HepG2 (cell line): ENCODE measurements around the gene NAGS. TPM values are rescaled to one million over a fixed set of nuclear protein-coding genes. Genes with fewer than 3 reads are reported as not detected.
A peak's percentile ranks its signal among the peaks of the same experiment; 100 is the strongest.

Experiments
- CCAR2 ChIP-seq: fragments of 200-400 bp; formaldehyde crosslinking; optimal IDR thresholded peaks from 2 replicates; pipeline ENCODE3; 2018; ENCODE audit warnings: low read depth, mild to moderate bottlenecking, low read length, moderate library complexity
- HOXD1 ChIP-seq: sonication (generic); formaldehyde crosslinking; IDR thresholded peaks from 2 replicates; pipeline ENCODE4 v1.5.0; 2020; ENCODE audit warnings: missing genetic modification reagents
- PHF21A ChIP-seq: sonication (generic); formaldehyde crosslinking; IDR thresholded peaks from 2 replicates; pipeline ENCODE4 v1.5.0; 2020; ENCODE audit warnings: mild to moderate bottlenecking, missing genetic modification reagents
- RXRA ChIP-seq: sonication (generic); formaldehyde crosslinking; IDR thresholded peaks from 2 replicates; pipeline ENCODE4 v1.5.1; 2020; ENCODE audit warnings: missing genetic modification reagents
- ZNF124 ChIP-seq: sonication (generic); formaldehyde crosslinking; IDR thresholded peaks from 2 replicates; pipeline ENCODE4 v1.4.0; 2020; ENCODE audit warnings: missing genetic modification reagents
- ZNF205 ChIP-seq: IDR thresholded peaks from 2 replicates; pipeline ENCODE4 v1.6.1; 2018; ENCODE audit warnings: missing biosample characterization, missing genetic modification reagents
- ZNF230 ChIP-seq: sonication (generic); formaldehyde crosslinking; IDR thresholded peaks from 2 replicates; pipeline ENCODE4 v1.4.0; 2020; ENCODE audit warnings: mild to moderate bottlenecking, missing genetic modification reagents
- ZNF720 ChIP-seq: sonication (generic); formaldehyde crosslinking; IDR thresholded peaks from 2 replicates; pipeline ENCODE4 v1.4.0; 2020; ENCODE audit warnings: missing genetic modification reagents
- ZNF737 ChIP-seq: sonication (generic); formaldehyde crosslinking; IDR thresholded peaks from 2 replicates; pipeline ENCODE4 v1.5.0; 2020; ENCODE audit warnings: missing genetic modification reagents, mild to moderate bottlenecking, borderline replicate concordance
- ZNF777 ChIP-seq: sonication (generic); formaldehyde crosslinking; IDR thresholded peaks from 2 replicates; pipeline ENCODE4 v1.4.0; 2020; ENCODE audit warnings: missing genetic modification reagents
- ZNF816 ChIP-seq: sonication (generic); formaldehyde crosslinking; IDR thresholded peaks from 2 replicates; pipeline ENCODE4 v1.8.0; 2022; ENCODE audit warnings: missing genetic modification reagents, mild to moderate bottlenecking, borderline replicate concordance
- polyA plus RNA-seq, 8 experiments: library from polyadenylated mRNA; depleted of rRNA in 3 of 8; stranded (reverse) in 7 of 8; unstranded in 1 of 8; fragments of >200 nt; fragmentation: Illumina TruSeq in 4 of 8; extraction: Trizol in 4 of 8; gene quantifications; 2 replicates each; pipeline versions ENCODE4 v1.2.1 to v1.2.3, GENCODE V29; 2011 to 2016; ENCODE audit warnings: low read depth in 4 of 8, missing spikeins in 1 of 8, mixed read lengths in 1 of 8; ENCODE audit not compliant: insufficient read depth in 1 of 8
- total RNA-seq, 5 experiments: library from RNA; depleted of rRNA; stranded (reverse); fragments of >200 nt; fragmentation: Illumina TruSeq; extraction: Trizol; gene quantifications; 2 replicates each; pipeline ENCODE4 v1.2.3, GENCODE V29; 2016; ENCODE audit warnings: low read depth in 1 of 5
- TF ChIP-seq, protein P1 (sequence below): sonication (generic); formaldehyde crosslinking; IDR thresholded peaks from 2 replicates; pipeline ENCODE4 v1.8.0; 2022; ENCODE audit warnings: missing genetic modification reagents, mild to moderate bottlenecking, moderate library complexity, borderline replicate concordance
- TF ChIP-seq, protein P2 (sequence below): sonication (generic); formaldehyde crosslinking; IDR thresholded peaks from 2 replicates; pipeline ENCODE4 v1.4.0; 2020; ENCODE audit warnings: mild to moderate bottlenecking, missing genetic modification reagents
- TF ChIP-seq, protein P3 (sequence below): sonication (generic); formaldehyde crosslinking; conservative IDR thresholded peaks from 2 replicates; pipeline ENCODE4 v1.8.0; 2022; ENCODE audit warnings: low read depth, missing genetic modification reagents
- TF ChIP-seq, protein P4 (sequence below): sonication (generic); formaldehyde crosslinking; conservative IDR thresholded peaks from 2 replicates; pipeline ENCODE4 v1.5.0; 2020; ENCODE audit warnings: missing genetic modification reagents
- TF ChIP-seq, protein P5 (sequence below): sonication (generic); formaldehyde crosslinking; IDR thresholded peaks from 2 replicates; pipeline ENCODE4 v1.8.0; 2022; ENCODE audit warnings: missing genetic modification reagents, mild to moderate bottlenecking, borderline replicate concordance
- TF ChIP-seq, protein P6 (sequence below): sonication (generic); formaldehyde crosslinking; IDR thresholded peaks from 2 replicates; pipeline ENCODE4 v1.4.0; 2020; ENCODE audit warnings: missing genetic modification reagents, borderline replicate concordance

The NAGS gene
- total and polyA plus RNA-seq, 2 of the 13 experiments (the other 11 are each of a cell fraction or from before 2014, with no cell fraction given), result 4.3 to 5.1 TPM

DNA sequence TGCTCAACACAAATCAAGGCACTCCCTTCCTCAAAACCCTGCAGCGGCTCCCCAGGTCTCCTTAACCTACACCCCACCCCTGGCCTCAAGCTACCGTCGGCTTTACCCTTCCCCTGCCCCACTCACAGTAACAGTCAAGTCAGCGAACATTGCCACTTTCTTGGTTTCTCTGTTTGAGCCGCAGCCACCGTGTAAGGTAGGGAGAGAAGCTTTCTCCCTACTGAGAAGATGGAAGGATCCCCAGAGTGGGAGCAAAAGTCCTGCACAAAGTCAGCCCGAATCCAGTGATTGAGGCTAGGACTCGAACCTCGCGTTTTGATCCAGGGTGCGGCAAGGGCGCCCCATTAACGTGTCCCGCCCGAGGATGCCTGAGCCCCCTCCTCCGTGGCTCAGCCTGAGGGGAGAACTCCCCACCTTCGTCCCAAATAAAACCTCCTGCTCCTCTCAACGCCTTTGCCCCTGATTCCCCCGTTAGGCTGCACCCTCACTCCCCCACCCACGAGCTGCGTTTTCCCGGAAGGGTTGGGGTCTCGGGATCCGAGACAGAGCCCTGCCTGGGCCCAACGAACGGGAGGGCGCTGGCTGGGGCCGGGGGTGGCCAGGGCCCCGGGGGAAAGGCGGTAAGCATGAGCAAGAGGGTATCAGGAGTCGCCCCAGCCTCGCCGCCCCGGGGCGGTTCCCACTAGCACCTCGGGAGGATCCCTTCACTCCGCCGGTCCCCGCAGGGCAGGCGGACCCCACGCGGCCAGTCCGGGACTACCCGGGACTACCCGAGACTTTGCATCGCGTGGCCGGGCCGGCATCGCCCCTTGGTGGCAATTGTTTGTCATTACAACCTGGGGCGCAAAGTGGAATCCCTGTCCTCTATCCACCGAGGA is 9.9 kb upstream of the NAGS start (continued):
- TF ChIP-seq, protein P1, sequence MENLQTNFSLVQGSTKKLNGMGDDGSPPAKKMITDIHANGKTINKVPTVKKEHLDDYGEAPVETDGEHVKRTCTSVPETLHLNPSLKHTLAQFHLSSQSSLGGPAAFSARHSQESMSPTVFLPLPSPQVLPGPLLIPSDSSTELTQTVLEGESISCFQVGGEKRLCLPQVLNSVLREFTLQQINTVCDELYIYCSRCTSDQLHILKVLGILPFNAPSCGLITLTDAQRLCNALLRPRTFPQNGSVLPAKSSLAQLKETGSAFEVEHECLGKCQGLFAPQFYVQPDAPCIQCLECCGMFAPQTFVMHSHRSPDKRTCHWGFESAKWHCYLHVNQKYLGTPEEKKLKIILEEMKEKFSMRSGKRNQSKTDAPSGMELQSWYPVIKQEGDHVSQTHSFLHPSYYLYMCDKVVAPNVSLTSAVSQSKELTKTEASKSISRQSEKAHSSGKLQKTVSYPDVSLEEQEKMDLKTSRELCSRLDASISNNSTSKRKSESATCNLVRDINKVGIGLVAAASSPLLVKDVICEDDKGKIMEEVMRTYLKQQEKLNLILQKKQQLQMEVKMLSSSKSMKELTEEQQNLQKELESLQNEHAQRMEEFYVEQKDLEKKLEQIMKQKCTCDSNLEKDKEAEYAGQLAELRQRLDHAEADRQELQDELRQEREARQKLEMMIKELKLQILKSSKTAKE, result no peak
- TF ChIP-seq ZNF777 (CRISPR knock-in tag) (no peak), ZNF720 (no peak), PHF21A (no peak), ZNF230 (no peak), ZNF737 (CRISPR knock-in tag) (no peak), ZNF205 (0 out of 2 replicates have a peak, but pooled peaks have one; percentile 38), RXRA (peak; percentile 74; the same call in 1 of the 2 replicates), ZNF816 (CRISPR knock-in tag) (no peak), CCAR2 (no peak), ZNF124 (CRISPR knock-in tag) (0 out of 2 replicates have a peak, but pooled peaks have one; percentile 69), HOXD1 (no peak)
- TF ChIP-seq, protein P2, sequence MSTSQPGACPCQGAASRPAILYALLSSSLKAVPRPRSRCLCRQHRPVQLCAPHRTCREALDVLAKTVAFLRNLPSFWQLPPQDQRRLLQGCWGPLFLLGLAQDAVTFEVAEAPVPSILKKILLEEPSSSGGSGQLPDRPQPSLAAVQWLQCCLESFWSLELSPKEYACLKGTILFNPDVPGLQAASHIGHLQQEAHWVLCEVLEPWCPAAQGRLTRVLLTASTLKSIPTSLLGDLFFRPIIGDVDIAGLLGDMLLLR (CRISPR knock-in tag), result no peak
- TF ChIP-seq, protein P3, sequence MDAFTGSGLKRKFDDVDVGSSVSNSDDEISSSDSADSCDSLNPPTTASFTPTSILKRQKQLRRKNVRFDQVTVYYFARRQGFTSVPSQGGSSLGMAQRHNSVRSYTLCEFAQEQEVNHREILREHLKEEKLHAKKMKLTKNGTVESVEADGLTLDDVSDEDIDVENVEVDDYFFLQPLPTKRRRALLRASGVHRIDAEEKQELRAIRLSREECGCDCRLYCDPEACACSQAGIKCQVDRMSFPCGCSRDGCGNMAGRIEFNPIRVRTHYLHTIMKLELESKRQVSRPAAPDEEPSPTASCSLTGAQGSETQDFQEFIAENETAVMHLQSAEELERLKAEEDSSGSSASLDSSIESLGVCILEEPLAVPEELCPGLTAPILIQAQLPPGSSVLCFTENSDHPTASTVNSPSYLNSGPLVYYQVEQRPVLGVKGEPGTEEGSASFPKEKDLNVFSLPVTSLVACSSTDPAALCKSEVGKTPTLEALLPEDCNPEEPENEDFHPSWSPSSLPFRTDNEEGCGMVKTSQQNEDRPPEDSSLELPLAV (CRISPR knock-in tag), result no peak
- TF ChIP-seq, protein P4, sequence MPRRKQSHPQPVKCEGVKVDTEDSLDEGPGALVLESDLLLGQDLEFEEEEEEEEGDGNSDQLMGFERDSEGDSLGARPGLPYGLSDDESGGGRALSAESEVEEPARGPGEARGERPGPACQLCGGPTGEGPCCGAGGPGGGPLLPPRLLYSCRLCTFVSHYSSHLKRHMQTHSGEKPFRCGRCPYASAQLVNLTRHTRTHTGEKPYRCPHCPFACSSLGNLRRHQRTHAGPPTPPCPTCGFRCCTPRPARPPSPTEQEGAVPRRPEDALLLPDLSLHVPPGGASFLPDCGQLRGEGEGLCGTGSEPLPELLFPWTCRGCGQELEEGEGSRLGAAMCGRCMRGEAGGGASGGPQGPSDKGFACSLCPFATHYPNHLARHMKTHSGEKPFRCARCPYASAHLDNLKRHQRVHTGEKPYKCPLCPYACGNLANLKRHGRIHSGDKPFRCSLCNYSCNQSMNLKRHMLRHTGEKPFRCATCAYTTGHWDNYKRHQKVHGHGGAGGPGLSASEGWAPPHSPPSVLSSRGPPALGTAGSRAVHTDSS (CRISPR knock-in tag), result no peak
- TF ChIP-seq, protein P5, sequence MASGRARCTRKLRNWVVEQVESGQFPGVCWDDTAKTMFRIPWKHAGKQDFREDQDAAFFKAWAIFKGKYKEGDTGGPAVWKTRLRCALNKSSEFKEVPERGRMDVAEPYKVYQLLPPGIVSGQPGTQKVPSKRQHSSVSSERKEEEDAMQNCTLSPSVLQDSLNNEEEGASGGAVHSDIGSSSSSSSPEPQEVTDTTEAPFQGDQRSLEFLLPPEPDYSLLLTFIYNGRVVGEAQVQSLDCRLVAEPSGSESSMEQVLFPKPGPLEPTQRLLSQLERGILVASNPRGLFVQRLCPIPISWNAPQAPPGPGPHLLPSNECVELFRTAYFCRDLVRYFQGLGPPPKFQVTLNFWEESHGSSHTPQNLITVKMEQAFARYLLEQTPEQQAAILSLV, result peak; percentile 55; the same call in 1 of the 2 replicates
- TF ChIP-seq, protein P6, sequence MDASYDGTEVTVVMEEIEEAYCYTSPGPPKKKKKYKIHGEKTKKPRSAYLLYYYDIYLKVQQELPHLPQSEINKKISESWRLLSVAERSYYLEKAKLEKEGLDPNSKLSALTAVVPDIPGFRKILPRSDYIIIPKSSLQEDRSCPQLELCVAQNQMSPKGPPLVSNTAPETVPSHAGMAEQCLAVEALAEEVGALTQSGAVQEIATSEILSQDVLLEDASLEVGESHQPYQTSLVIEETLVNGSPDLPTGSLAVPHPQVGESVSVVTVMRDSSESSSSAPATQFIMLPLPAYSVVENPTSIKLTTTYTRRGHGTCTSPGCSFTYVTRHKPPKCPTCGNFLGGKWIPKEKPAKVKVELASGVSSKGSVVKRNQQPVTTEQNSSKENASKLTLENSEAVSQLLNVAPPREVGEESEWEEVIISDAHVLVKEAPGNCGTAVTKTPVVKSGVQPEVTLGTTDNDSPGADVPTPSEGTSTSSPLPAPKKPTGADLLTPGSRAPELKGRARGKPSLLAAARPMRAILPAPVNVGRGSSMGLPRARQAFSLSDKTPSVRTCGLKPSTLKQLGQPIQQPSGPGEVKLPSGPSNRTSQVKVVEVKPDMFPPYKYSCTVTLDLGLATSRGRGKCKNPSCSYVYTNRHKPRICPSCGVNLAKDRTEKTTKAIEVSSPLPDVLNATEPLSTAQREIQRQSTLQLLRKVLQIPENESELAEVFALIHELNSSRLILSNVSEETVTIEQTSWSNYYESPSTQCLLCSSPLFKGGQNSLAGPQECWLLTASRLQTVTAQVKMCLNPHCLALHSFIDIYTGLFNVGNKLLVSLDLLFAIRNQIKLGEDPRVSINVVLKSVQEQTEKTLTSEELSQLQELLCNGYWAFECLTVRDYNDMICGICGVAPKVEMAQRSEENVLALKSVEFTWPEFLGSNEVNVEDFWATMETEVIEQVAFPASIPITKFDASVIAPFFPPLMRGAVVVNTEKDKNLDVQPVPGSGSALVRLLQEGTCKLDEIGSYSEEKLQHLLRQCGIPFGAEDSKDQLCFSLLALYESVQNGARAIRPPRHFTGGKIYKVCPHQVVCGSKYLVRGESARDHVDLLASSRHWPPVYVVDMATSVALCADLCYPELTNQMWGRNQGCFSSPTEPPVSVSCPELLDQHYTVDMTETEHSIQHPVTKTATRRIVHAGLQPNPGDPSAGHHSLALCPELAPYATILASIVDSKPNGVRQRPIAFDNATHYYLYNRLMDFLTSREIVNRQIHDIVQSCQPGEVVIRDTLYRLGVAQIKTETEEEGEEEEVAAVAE (CRISPR knock-in tag), result no peak
